Kidney (tissue), 14 donors: ENCODE data around the gene MARCHF9. TPM values are rescaled to one million over a fixed set of nuclear protein-coding genes. Genes with fewer than 3 reads are reported as not detected.

ENCODE experiments used
- DNase-seq, 5 donors: peaks; one replicate each; pipeline ENCODE4 v3.0.0-alpha.2; 2013 to 2020
- FAIRE-seq: peaks from 2 replicates; lab custom pipeline; 2012; peaks lifted over from hg19 to GRCh38; lab: Jason Lieb, UNC
- H3K27ac ChIP-seq, 2 donors: one replicate each; pipeline ENCODE4 v1.7.0; 2013; ENCODE audit warnings: low read depth in 2 of 2, low read length in 2 of 2, inconsistent platforms in 1 of 2
- H3K27me3 ChIP-seq: one replicate; pipeline ENCODE4 v1.7.1; 2013; ENCODE audit warnings: low read length, inconsistent platforms; ENCODE audit not compliant: control insufficient read depth, insufficient read depth
- H3K36me3 ChIP-seq, 3 donors: one replicate each; pipeline versions ENCODE4 v1.7.0 to v1.7.1; 2013; ENCODE audit warnings: low read length in 3 of 3, control low read depth in 1 of 3, inconsistent platforms in 1 of 3; ENCODE audit not compliant: insufficient read depth in 3 of 3, control insufficient read depth in 2 of 3
- H3K4me1 ChIP-seq, 3 donors: one replicate each; pipeline versions ENCODE4 v1.7.0 to v1.7.1; 2013; ENCODE audit warnings: low read length in 3 of 3, inconsistent platforms in 1 of 3, low read depth in 1 of 3; ENCODE audit not compliant: control insufficient read depth in 2 of 3, insufficient read depth in 2 of 3
- H3K4me3 ChIP-seq, 3 donors: one replicate each; pipeline versions ENCODE4 v1.7.0 to v1.8.1; 2013; ENCODE audit warnings: low read length in 3 of 3, control low read depth in 1 of 3, inconsistent platforms in 1 of 3
- H3K9ac ChIP-seq, 3 donors: one replicate each; pipeline versions ENCODE4 v1.7.0 to v1.7.1; 2013; ENCODE audit warnings: low read length in 3 of 3, control low read depth in 1 of 3, inconsistent platforms in 1 of 3
- H3K9me3 ChIP-seq, 3 donors: one replicate each; pipeline versions ENCODE4 v1.7.0 to v1.7.1; 2013; ENCODE audit warnings: low read length in 3 of 3, control low read depth in 1 of 3, inconsistent platforms in 1 of 3; ENCODE audit not compliant: control insufficient read depth in 2 of 3, insufficient read depth in 1 of 3
- CTCF ChIP-seq: IDR thresholded peaks from 3 replicates; pipeline ENCODE4 v1.5.1; 2012; ENCODE audit warnings: mild to moderate bottlenecking, moderate library complexity, borderline replicate concordance; ENCODE audit not compliant: insufficient read depth; ENCODE audit errors: extremely low read depth
- intact Hi-C: fragments of 100-400 bp; cut with DNase I; formaldehyde crosslinking; loops from one replicate; pipeline ENCODE4 v1.11.1; 2022
- polyA plus RNA-seq: library from polyadenylated mRNA; stranded (reverse); fragments of 350-450 nt; fragmentation: Illumina TruSeq; extraction: RNeasy Lipid Tissue Mini Kit (QIAGEN cat#74804); gene quantifications from one replicate; pipeline ENCODE4 v1.2.3, GENCODE V29; 2014; ENCODE audit warnings: low read depth, low replicate concordance; ENCODE audit not compliant: insufficient read depth
- total RNA-seq: library from RNA; stranded (reverse); fragmentation: NEBNext Ultra II Directional; extraction: Animal tissue kit (Norgen Biotek cat#: 25700); gene quantifications from one replicate; pipeline ENCODE4 v1.2.1, GENCODE V29; 2021
- donor health status: control.
- donor health status: control.
- donor health status: control.
- donor health status: control.
- donor health status: control.
- donor health status: DM: yes; HTN: yes; CAD: no.
- donor health status: Normal renal cell carcinoma (clear cell type).

Gene MARCHF9
- total and polyA plus RNA-seq, 2 donors from 2014 or later, result 22.9 to 38.4 TPM

GRCh38 chr12:57735198-57735855 lies 19.6 kb upstream of the MARCHF9 start:
- intact Hi-C loops, result no loop called here
- FAIRE-seq, result no peak
- peaks cover 41% of the 10 kb centered on the region for H3K27me3 ChIP-seq
- H3K4me3 ChIP-seq, result no peak overlapping the region
- H3K27ac ChIP-seq, result no peak overlapping the region
- no peaks in the 10 kb centered on the region for H3K9me3 ChIP-seq
- peaks cover 0 to 7% (median 4%) of the 10 kb centered on the region in 3 donors for H3K4me1 ChIP-seq
- no peak for TF ChIP-seq CTCF
- H3K9ac ChIP-seq, result no peak overlapping the region
- DNase-seq, result no peak
- H3K36me3 ChIP-seq, result no peaks in the 10 kb centered on the region

DNA sequence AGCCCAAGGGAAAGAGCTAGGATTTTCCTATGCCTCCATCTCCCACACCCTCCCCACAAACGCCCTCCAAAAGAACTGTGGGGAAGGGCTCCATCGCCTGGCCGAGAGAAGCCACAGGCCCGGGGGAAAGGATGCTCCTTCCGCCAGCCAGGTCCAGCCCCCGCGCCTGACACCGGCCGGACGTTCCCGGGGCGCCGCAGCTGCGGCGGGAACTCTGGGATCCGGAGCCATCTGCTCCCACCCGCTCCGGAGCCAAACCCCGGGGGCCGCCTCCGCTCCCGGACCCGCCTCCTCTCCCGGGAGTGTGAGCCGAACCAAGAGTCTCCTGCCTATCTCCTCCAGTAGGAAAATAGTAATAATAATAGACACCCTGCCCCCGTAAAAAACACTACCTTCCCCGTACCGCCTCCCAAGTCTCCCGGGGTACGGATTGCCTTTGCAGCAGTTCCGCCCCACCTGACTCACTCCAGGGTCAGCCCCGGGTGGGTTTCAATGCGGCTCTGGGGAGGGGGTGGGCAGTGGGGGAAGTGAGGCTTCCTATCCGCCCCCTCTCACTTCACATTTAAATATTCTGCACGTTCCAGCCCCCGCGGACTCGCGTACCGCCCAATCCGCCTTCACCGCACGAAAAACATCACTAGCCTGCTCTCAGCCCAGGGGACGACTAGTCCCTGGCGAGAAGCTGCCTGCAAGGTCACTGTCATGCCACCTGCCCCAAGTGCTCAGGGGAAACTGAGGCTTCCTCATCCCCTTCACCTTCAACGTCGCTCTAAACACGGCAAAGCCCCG lies 18.8 kb upstream of the MARCHF9 start:
- Histone ChIP-seq H3K9me3 (no peaks in the 10 kb centered on the region), H3K9ac (no peak overlapping the region), H3K4me3 (no peak overlapping the region), H3K27me3 (peaks cover 45% of the 10 kb centered on the region), H3K27ac (no peak overlapping the region), H3K4me1 (peaks cover 0 to 7% (median 4%) of the 10 kb centered on the region in 3 donors), H3K36me3 (no peaks in the 10 kb centered on the region)
- DNase-seq, result peak in 2 of 5 donors; percentile 48 to 70
- intact Hi-C loops, result no loop called here
- TF ChIP-seq CTCF, result no peak
- FAIRE-seq, result no peak

GRCh38 chr12:57736741-57737466 lies 18.0 kb upstream of the MARCHF9 start:
- FAIRE-seq, result no peak

More at GRCh38 chr12:57736741-57737466, 18.0 kb upstream of the MARCHF9 start:
- H3K4me3 ChIP-seq, result no peak overlapping the region
- H3K27ac ChIP-seq, result no peak overlapping the region
- peaks cover 45% of the 10 kb centered on the region for H3K27me3 ChIP-seq
- DNase-seq, result no peak
- H3K9ac ChIP-seq, result no peak overlapping the region
- no peak for TF ChIP-seq CTCF
- intact Hi-C loops, result no loop called here
- H3K9me3 ChIP-seq, result no peaks in the 10 kb centered on the region
- H3K36me3 ChIP-seq, result no peaks in the 10 kb centered on the region
- H3K4me1 ChIP-seq, result peaks cover 0 to 7% (median 4%) of the 10 kb centered on the region in 3 donors
